Measurements from ENCODE around the gene BACH2.

DNA sequence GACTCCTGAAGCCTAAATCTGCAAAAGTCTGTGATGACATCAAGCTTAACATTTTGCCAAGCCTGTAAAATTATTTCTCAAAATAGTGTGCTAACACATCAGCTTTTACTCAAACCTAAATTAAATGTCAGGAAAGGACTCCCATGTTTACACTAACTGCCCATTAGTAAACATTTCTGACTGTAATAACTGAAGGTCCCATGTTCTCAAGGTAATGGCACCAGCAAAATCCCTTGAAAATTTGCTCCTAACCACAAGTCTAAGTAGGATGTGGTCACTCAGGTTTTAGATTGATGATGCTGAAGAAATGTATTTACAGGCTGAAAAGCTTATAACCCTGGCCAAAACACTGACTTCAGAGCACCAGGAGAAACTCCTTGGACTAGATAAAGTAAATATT lies 33.0 kb downstream of the BACH2 start:
- TF ChIP-seq, protein P1, sequence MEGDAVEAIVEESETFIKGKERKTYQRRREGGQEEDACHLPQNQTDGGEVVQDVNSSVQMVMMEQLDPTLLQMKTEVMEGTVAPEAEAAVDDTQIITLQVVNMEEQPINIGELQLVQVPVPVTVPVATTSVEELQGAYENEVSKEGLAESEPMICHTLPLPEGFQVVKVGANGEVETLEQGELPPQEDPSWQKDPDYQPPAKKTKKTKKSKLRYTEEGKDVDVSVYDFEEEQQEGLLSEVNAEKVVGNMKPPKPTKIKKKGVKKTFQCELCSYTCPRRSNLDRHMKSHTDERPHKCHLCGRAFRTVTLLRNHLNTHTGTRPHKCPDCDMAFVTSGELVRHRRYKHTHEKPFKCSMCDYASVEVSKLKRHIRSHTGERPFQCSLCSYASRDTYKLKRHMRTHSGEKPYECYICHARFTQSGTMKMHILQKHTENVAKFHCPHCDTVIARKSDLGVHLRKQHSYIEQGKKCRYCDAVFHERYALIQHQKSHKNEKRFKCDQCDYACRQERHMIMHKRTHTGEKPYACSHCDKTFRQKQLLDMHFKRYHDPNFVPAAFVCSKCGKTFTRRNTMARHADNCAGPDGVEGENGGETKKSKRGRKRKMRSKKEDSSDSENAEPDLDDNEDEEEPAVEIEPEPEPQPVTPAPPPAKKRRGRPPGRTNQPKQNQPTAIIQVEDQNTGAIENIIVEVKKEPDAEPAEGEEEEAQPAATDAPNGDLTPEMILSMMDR (IDR thresholded peaks at IDR 0.05), result no peak
- TF ChIP-seq POLR2A (IDR thresholded peaks at IDR 0.05) (no peak), POLR2AphosphoS5 (IDR thresholded peaks at IDR 0.05) (no peak)

All from upper lobe of left lung (tissue), 4 donors.